ENCODE data around the gene ZNF888.
"Not testable (repeated sequence)": the region's sequence is repeated elsewhere in the genome, so short reads cannot be mapped to it uniquely, and the experiment has no call there.

ZNF888 gene

DNA sequence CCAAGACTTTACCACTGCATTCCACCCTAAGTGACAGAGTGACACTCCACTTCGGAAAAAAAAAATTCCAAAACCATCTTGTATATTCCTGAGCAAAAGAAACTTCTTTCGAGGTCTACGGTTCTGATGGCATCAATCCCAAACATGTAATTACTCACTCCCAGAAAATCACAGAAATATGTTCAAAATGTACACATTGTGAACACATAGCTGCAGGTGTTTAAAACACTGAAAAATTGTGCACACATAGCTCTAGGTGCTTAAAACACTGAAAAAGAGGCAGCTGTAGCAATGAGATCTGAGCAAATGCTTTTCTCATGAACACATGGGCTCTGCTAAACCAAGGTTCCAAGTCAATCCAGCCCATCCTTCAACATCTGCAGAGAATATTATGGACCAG, 51.8 kb downstream of the ZNF888 start:
- no peak for DNase-seq (ENCODE audit: low read depth)

DNA sequence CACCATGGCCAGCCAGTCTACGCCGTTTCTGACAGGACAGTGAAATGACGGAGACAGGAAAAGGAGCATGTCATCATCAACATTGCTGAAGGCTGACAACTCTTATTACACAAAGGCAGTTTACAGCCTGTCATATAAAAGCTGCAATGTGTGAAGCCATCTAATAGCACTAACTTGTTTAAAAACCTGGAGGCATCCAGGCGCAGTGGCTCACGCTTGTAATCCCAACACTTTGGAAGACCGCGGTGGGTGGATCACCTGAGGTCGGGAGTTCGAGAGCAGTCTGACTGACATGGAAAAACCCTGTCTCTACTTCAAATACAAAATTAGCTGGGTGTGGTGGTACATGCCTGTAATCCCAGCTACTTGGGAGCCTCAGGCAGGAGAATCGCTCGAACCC, 55.2 kb downstream of the ZNF888 start:
- not testable (repeated sequence) for DNase-seq (ENCODE audit: low read depth)

DNA sequence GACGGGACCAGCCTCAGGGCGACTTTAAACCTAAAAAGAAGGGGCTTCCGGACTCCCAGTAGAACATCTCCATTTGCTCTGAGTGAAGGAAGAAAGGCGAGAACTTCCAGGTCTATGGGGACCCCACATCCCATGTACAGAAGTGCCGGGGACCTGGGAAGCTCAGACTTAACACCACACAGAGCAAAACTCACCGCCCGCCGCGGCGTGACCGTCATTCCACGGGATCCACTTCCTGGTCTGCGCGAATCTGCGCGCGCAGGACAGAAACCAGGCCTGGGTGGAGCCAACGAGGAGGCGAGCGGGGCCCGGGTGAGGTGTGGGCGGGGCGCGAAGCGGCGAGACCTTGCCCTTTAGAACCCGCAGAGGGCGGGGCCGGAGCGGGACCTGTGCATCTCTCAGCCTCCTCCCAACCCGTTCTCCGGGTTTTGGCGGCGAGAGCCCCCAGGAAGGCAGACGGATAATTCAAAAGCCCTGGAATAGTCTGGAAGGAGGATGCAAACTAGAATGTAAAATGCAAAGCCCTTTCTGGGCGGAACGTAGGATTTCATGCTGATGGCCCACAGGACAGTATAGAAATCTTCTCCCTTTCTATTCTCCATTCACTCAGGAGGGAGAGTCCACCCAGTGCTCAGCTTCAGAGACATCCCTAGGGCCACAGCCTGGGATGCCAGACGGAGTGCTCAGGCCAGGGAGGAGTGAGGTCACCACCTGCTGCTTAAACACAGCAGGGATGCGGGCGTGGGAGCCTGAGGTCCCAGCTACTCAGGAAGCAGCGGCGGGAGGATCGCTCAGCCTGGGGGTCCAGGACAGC, 65.6 kb downstream of the ZNF888 start, which contains the start of gene ZNF468:
TSS of gene ZNF468 (minus strand) at position 242 of the 814 bp plus-strand sequence. CDS start 3,347 bp downstream, outside the sequence.
- peak; percentile 60 for DNase-seq (ENCODE audit: low read depth)

DNA sequence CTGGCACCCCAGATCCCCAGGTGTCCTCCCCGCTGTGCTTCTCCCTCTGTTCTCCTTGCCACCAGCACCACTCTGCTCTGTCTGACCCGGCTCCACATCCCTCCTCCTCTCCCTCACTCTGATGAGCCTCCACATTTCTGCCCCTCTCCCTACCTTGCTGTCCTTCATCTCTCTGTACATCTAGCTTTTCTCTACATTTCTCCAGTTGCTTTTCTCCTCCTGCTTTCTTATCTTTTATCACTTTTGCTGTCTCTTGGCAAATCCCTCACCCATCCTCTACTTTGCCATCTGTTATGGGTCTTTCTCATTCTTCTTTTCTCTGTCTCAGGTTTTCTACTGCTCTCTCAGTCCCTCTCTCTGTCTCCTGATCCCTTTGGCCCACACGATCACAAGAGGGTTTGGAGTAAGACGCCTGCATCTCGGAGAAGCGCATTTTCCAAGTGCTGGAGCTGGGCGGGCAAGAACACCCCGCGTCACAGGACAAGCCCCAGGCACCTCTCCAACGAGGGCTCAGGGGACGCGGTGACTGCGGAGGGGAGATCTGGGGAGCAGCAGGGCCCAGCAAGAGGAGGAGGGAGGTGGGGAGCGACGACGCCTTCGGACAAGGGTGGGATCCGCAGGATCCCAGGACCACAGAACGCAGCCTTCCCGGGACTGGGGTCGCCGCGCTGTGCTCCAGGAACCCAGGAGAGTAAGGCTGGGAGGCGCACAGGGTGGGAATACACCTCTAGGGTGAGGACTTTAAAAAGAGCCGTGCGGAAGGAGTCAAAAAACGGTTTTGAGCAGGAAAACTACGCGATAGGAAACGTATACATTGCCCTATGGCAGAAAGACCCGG, 66.5 kb downstream of the ZNF888 start:
- not testable (repeated sequence) for DNase-seq (ENCODE audit: low read depth)

All from activated T-cell treated with anti-CD3 and anti-CD28 coated beads for 48 hours (primary cell).